ENCODE data around the gene RSPO1.

The RSPO1 gene

DNA sequence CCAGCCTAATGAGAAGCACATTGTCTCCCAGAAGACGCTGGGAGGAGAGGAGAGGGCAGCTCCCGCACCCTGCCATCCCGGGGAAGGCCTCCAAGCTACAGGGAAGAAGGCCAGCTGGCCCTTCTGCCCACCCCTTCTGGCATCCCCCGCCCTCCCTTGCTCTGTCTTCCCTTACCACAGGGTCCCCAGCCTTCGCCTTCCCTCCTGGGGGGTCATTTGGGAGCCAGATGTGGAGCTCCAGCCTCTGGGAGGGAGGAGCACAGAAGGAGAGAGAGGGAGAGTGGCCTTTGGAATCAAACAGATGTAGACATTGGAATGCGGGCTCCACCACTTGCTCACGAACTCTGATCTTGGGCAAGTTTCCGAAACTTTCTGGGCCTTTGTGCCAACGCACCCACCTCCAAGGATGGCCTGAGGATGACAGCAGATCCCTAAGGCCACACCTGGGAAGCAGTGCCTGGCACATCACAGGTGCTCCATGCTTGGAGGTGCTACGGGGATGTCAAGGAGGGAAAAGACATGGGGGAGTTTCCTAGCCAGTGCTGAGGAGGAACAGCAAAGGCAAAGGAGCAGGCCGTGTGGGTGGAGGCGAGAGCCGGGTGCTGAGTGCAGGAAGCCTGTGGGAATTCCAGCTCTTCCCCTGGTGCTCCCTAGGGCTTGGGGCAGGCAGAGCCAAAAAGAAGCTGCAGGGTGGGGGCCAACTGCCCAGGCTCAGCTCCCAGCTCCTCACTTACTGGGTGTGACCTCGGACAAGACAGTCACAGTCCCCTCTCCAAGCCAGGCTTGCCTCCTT, 23.1 kb upstream of the RSPO1 start:
- DNase-seq (ENCODE audit: extremely low read depth in 1 of 2, low read depth in 1 of 2), result no peak

DNA sequence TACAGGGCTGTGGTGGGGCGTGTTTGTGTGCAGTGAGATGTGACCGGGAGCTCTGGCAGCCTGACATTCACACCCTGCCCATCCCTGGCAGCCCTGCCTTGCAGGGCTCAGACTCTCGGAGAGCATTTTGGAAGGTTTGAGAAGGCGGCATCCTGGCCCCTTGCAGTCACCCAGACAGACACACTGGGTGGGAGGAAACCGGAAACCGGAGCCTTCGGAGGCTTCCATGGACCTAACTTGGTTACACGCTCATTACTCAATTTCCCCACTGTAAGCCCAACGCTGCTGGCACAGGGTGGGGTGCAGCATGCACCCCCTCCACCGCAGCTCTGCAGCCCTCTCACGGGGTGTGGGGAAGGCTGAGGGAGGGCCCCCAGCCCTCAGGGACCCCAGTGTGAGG, 22.2 kb upstream of the RSPO1 start:
- DNase-seq (ENCODE audit: extremely low read depth in 1 of 2, low read depth in 1 of 2), result no peak

DNA sequence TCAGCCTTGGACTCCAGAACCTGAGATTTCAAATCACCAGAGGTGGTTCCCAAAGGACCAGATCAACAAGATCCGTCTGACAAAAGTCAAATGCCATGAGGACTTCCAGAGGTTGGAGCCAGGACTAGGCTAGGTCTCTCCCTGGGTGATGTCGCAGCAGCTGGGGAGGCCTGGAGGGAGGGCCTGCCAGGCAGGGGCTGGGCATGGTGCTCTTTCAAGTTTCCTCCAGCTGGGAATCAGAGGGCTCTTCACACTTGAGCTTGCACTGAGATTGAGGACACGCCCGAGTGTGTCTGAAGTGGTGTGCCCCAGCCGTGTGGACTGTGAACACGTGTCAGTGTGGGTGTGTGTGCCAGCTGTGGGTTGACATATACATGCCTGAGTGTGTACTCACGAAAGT, 21.3 kb upstream of the RSPO1 start:
- DNase-seq (ENCODE audit: extremely low read depth in 1 of 2, low read depth in 1 of 2), result no peak

- DNase-seq (ENCODE audit: extremely low read depth in 1 of 2, low read depth in 1 of 2), result no peak
Observed at GRCh38 chr1:37655274-37655673, 20.6 kb upstream of the RSPO1 start.

DNA sequence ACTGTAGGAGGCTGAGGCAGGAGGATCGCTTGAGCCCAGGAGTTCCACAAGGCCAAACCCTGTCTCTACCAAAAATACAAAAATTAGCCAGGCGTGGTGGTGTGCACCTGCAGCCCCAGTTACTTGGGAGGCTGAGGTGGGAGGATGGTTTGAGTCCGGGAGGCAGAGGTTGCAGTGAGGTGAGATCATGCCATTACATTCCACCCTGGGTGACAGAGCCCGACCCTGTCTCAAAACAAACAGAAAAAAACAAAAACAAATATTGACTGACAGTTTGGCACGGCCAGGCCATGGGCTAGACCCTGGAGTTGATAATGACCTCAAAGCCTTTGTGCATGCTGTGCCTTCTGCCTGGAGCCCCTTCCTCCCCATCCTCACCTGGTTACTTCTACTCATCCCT, 19.2 kb upstream of the RSPO1 start:
- no peak for DNase-seq (ENCODE audit: extremely low read depth in 1 of 2, low read depth in 1 of 2)

DNA sequence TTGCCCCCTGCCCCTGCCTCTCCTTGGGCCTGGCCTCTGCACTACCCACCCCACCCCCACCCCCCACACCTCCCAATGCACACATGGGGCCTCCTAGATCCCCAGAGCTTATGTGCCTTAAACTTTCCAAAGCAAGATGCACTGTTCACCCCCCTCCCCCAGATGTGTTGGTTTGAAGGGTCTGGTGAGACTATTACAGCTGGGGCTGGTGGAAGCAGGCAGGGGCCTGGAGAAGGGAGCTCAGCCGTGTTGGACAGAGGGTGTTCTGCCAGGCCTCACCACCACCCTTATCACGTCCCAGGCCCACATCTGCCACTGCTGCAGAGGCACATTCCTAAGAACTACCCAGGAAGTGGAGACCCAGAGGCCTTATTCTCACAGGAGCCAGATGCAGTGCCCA, 18.3 kb upstream of the RSPO1 start:
- no peak for DNase-seq (ENCODE audit: extremely low read depth in 1 of 2, low read depth in 1 of 2)

GRCh38 chr1:37651803-37652202, 17.1 kb upstream of the RSPO1 start:
- no peak for DNase-seq (ENCODE audit: extremely low read depth in 1 of 2, low read depth in 1 of 2)

- no peak for DNase-seq (ENCODE audit: extremely low read depth in 1 of 2, low read depth in 1 of 2)
Observed at GRCh38 chr1:37650721-37651120, 16.0 kb upstream of the RSPO1 start.

DNA sequence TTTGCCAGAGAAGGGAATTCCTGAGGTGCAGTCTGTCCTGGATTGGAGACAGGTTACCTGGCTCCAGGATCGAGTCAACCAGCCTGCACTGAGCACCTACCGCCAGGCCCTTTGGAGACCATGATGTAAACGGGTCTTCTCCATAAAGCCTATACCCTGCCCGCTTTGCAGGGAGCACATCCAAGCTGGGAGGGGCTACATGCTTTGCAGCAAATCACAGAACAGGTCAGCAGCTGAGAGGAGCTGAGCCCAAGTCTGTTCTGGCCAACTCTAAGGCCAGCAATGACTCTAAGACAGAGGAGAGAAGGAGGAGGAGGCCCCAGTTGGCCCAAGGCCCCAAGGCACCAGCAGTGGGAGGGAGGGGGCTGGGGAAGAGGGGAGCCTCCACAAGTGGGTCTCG, 15.5 kb upstream of the RSPO1 start:
- no peak for DNase-seq (ENCODE audit: extremely low read depth in 1 of 2, low read depth in 1 of 2)

GRCh38 chr1:37647281-37647680, 12.6 kb upstream of the RSPO1 start:
- DNase-seq (ENCODE audit: extremely low read depth in 1 of 2, low read depth in 1 of 2), result no peak

GRCh38 chr1:37641059-37641458, 6.4 kb upstream of the RSPO1 start:
- DNase-seq (ENCODE audit: extremely low read depth in 1 of 2, low read depth in 1 of 2), result no peak

- DNase-seq (ENCODE audit: extremely low read depth in 1 of 2, low read depth in 1 of 2), result no peak
Observed at GRCh38 chr1:37636435-37636834, 1.7 kb upstream of the RSPO1 start.

DNA sequence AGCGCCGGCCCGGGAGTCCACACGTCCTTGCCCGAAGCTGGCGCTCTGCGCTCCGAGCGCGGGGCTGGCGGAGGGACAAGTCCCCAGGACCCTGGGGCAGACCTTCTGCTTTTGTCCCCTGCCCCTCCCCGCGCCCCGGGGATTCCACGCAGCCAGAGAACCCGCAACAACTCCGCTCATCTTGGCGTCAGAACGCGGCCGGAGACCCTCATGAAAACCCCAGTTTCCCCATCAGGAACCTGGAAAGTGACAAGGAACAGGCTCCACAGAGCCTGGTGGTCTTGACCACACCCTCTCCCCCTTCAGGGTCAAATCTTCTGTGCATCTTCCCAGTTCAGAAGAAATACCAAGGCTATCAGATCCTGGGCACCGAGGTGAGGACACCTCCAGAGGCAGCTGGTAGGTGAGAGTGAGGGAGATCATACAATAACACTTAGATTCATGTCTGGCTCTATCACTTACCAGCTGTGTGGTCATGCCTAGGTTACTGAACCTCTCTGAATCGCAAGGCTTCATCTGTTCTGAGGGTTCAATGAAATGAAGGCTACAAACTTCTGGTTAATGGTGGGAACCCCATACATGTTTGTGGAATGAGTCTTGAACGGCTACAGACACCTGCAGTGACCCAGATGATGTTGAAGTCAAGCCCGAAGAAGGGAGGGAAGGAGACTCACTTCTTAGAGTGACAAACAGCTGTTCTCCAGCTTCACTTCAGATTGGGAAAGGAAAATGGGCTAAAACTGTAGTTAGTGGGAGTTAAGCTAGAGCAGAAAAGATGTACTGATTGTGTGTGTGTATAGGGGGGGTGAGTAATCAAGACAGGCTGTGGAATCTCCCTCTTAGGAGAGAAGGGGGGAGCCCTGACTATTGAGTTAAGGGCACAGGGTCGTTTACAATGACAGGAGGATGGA, 555 bp upstream of the RSPO1 start:
- no peak for DNase-seq (ENCODE audit: extremely low read depth in 1 of 2, low read depth in 1 of 2)

DNA sequence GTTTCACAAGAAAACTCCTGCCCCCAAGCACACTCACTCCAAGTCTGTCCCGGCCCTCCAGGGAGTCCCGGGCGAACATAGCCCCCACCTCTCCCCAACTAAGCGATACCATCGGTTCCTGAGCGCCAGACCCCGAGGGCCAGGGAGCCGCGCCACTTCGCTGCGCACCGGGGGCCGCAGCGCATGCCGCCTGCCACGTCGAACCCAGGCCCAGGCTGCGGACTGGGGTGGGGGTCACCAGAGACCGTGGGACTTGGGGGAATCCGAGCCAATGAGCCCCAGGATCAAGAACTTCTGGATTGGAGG, 801 bp downstream of the RSPO1 start:
- DNase-seq (ENCODE audit: extremely low read depth in 1 of 2, low read depth in 1 of 2), result no peak

DNA sequence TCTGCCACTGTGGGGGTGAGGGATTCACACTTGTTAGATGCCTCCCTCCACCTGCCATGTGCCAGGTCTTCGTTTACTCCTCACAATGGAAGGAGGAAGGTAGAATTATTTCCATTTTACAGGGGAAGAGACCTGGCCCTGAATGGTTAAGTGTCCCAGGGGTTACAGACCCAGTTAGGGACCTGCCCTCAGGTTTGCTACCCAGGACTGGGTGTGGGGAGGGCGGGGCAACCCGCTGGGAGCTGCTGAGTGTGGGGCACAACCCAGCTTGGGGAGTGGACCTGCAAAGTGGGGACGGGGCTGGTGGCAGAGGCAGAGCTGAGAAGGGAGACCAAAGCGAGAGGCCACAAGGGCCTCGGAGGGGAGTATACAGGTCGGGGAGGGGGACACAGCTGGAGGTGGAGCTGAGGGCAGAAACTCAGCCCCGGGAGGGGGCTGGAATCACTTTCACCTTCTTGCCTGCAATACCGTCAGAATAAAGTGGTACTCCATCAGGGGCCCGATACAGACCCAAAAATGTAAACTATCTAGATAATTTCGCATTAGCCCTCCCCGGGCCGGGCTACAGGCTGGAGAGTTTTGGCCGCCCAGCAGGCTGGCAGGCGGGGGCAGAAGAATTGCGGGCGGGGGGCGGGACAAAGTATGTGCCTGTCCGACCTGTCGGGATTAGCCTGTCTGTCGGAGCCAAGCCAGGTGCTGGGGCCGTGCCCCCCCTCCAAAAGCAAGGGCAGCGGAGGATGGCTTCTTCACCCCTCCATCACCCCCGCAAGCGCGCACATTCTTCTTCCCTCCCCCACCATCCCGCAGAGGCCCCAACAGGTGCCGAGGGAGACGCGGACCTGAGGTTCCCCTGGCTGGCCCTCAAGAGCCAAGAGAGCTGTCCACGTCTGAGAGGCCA, 1.4 kb downstream of the RSPO1 start:
- no peak for DNase-seq (ENCODE audit: extremely low read depth in 1 of 2, low read depth in 1 of 2)

- DNase-seq (ENCODE audit: extremely low read depth in 1 of 2, low read depth in 1 of 2), result no peak
Observed at GRCh38 chr1:37631036-37631435, 3.7 kb downstream of the RSPO1 start.

- DNase-seq (ENCODE audit: extremely low read depth in 1 of 2, low read depth in 1 of 2), result no peak
Observed at GRCh38 chr1:37630426-37631028, 4.2 kb downstream of the RSPO1 start.

GRCh38 chr1:37629726-37630425, 4.8 kb downstream of the RSPO1 start:
- no peak for DNase-seq (ENCODE audit: extremely low read depth in 1 of 2, low read depth in 1 of 2)

DNA sequence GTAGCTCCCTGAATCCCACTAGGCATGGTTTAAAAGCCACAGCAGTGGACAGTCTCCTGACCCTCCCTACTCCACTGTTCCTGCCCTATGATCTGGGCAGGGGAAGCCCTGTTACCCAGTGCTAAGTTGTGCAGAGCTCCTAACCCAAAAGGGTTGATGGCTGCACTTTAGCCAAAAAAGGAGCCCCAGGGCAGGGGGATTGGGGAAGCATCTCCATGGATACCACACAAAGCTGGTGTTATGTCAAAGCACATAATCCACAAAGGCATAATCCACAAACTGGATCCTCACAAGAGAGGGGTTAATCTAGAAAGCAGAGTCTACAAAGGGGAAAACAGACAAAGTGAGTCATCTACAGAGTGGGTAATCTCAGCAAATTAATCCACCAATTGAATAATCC, 5.7 kb downstream of the RSPO1 start:
- DNase-seq (ENCODE audit: extremely low read depth in 1 of 2, low read depth in 1 of 2), result no peak

- DNase-seq (ENCODE audit: extremely low read depth in 1 of 2, low read depth in 1 of 2), result no peak
Observed at GRCh38 chr1:37628026-37628556, 6.6 kb downstream of the RSPO1 start.

Data from stimulated activated CD8-positive, alpha-beta memory T cell treated with anti-CD3 and anti-CD28 coated beads, Interleukin-7, amount 100 ng/mL, for 48 hours (primary cell).